NCI-H2029 treated with DMSO at 0.1 percent for 48 hours (cell line): ENCODE measurements around the gene FBXO8.
"Not testable (repeated sequence)": the region's sequence is repeated elsewhere in the genome, so short reads cannot be mapped to it uniquely, and the experiment has no call there.

Experiments used
- DNase-seq: peaks from one replicate; lab custom pipeline; 2025; lab: John Stamatoyannopoulos, UW

FBXO8 gene

DNA sequence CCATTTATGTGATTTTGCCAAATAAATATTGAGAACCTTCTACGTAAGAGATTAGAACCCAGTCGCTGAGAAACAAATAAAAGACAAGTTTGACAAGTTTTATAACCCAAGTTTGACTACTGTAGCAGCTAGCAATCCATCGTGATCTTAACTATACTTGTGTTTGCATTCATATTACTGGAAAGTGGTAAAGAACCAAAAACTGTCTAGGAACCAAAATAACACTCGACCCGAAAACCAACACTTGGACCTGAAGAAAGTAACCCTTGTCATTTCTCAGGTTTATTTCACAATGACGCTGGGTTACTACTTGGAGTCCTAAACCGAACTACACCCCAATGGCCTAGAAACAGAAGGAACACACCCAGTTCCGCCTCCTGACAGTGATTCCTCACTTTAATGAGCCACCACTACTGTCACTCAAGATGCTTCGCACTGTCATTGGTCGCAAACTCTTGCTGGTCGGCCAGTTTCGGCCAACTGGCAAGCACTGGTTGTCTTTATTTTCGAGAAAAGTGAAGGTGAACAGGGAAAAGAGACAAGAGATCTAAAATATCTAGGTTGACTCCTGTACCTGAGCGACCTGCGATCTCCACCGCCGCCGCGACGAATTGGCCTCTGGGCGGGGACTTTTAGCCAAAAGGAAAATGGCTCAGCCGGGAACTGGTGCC lies 496 bp downstream of the FBXO8 start:
- peak; percentile 87 for DNase-seq

DNA sequence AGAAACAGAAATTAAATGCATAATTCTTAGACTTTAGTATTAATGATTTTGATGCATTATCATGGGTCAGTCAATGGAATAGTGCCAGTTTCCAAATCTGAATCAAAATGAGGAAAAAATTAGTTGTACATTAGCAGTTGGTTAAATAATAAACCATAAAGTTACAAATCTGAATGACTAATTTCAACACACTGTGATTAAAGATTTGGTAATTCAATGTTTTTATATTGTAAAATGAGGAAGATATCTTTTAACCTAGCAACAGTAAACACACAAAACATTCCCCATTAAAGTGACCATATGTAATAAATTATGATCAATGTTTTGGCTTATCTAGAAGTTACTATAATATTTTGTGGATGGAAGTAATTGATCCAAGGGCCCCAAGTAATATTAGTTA lies 1.6 kb downstream of the FBXO8 start:
- DNase-seq: no peak

DNA sequence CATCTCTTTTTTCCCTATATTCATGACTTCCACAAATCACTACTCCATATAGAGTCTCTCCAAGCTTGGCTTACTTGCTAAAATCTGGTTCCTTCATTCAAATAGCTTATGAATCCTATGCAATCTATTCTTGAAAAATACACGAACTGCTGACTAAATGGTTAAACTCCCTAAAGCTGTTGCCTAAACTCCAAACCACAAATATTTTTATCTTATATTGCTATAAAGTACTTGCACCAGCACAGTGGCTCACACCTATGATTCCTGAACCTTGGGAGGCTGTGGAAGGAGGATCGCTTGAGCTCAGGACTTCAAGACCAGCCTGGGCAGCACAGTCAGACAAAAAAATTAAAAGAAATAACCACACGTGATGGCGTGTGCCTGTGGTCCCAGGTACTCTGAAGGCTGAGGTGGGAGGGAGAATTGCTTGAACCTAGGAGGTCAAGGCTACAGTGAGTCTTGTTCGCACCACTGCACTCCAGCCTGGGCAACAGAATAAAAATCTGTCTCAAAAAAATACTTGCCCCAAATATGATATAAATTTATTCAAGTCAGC lies 2.2 kb downstream of the FBXO8 start:
- DNase-seq: no peak

DNA sequence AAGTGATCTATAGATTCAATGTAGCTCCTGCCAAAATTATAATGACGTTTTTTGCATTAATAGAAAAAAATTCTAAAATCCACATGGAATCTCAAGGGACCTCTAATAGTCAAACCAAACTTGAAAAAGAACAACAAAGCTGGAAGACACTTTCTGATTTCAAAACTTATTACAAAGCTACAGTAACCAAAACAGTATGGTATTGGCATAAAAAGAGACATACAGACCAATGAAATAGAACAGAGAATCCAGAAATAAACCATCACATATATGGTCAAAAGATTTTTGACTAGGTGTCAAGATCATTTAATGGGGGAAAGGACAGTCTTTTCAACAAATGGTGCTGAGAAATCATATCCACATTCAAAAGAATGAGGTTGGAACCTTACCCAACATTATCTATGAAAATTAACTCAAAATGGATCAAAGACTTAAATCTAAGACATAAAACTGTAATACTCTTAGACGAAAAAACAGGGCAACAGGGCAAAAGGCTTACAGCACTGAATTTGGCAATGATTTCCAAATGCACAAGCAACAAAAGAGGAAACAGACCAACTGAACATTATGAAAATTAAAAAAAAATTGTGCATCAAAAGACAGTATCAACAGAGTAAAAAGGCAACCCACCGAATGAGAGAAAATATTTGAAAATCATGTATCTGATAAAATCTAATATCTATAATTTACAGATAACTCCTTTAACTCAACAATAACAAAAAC lies 3.9 kb downstream of the FBXO8 start:
- no peak for DNase-seq

DNA sequence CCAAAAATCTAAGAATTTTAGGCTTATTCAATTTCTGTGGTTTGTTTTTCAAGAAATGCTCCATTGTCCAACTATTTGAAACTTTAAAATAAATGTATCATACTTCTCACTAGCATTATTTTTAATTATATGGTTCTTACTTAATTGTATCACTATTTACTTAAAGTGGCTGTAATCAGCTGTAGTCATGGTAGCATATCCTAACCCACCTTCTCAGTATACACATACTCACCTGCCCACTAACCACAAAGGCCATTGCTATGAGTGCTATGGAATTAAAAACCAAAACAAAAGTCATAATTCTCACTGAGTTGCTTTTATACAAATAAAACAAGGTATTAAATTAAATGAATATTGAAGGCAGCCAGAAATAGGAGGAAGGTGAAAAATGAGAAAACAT lies 5.0 kb downstream of the FBXO8 start:
- no peak for DNase-seq

DNA sequence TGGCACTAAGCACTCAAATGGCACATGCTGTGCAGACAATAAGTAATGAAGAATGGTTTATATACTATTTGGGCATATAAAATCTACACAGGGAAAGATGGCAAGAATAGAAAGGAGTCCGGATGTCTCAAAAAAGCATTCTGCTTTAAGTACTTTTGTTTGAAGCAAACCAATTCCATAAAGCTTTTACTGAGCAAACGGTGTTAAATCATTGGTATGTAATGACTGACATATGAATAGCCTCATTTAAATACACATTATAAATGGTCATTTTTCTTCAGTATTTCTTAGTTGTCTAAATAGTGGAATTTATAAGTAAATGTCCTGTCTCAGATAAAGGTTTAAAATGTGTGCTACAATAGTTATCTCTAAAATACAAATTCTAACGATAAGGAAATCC lies 6.0 kb downstream of the FBXO8 start:
- DNase-seq: no peak

DNA sequence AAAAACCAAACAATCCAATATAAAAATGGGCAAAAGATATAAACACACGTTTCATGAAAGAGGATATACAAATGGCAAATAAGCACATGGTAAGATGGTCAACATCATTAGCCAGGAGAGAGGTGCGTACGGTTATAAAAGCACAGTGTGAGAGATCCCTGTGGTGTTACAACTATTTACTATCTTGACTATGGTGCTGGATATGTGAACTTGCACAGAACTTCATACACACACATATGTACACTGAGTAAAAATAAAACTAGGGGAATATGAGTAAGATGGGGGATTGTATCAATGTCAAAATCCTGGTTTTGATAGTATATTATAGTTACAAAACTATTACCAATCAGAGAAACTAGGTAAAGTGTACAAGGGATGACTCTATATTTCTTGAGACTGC lies 8.4 kb downstream of the FBXO8 start:
- no peak for DNase-seq

DNA sequence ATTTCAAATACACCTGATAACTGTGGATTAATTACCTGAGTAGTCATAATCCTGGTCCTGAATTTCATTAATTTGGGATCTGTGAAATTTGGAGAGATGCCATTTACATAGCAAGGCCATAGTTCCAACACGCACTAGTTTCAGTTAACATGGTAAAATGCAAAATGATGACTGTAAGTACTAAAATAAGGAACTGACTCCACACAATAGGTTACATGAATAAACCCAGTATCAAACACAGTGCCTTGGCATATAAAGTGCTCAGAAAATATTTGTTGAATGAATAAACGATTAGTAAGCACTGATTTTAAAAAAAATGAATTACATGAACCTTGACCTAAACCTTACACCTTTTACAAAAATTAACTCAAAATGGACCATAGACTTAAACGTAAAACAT lies 9.0 kb downstream of the FBXO8 start:
- no peak for DNase-seq

DNA sequence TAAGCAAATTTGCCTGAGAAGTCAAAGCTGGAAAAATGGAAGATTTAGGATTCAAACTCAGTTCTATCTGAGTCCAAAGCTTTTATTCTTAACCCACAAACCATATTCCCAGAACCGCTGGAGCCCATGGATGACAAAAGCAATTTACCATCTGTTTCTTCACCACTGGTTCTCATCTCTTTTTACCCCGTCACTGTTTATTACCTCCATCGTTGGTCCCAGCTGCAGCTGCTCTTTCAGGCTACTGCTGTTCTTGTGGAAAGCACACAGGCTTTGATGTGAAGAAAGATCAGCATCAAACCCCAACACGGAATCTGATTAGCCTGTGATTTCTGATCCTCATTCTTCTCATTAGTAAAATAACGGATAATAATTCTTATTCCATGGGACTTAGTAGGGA lies 9.5 kb downstream of the FBXO8 start:
- no peak for DNase-seq

DNA sequence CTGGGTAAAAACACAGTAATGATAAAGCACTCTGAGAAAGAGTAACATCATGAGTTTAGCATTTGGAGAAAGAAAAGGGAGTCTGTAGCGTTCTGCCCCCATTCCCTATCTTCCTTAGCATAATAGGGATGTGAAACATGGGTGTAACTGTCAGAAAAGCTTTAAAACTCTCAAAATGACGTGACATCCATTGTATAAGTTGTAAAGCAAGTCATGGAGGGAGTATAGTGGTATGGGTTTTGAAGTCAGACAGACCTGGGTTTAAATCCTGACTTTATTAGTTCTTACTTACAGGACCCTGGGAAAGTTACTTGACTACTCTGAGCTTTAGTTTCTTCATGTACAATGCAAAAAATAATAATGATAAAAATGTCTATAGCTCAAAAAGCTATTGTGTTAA lies 17.1 kb downstream of the FBXO8 start:
- no peak for DNase-seq

DNA sequence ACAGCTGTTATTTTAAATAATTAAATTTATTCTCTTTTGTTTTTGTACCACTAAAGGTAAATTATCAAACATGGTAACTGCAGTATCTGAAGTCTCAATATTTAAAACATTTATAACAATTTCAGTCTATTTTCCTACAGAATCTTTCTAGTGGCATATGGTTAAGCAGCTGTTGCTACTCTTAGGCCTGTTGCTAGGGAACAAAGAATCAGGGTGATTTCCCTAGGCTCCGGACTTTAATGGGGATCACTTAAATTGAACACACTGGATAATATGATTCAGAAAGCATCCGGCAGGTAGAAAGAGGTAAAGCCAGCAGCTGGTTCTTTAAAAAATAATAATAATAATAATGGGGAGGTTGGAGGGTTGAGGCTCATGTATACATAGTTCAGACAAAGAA lies 17.6 kb downstream of the FBXO8 start:
- DNase-seq: no peak

DNA sequence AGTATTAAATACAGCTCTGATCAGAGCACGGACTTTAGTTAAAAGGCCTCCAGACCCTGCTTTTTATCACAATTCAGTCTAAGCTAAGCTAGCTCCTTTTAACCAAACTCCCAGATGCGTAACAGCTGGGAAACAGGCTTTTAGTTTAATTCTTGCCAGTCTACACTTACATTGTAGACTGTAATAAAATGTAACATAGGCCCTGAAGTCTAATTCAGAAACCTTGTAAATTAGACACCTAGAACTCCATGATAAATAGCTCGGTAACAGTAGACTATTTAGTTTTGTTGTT lies 20.1 kb downstream of the FBXO8 start:
- DNase-seq: no peak

DNA sequence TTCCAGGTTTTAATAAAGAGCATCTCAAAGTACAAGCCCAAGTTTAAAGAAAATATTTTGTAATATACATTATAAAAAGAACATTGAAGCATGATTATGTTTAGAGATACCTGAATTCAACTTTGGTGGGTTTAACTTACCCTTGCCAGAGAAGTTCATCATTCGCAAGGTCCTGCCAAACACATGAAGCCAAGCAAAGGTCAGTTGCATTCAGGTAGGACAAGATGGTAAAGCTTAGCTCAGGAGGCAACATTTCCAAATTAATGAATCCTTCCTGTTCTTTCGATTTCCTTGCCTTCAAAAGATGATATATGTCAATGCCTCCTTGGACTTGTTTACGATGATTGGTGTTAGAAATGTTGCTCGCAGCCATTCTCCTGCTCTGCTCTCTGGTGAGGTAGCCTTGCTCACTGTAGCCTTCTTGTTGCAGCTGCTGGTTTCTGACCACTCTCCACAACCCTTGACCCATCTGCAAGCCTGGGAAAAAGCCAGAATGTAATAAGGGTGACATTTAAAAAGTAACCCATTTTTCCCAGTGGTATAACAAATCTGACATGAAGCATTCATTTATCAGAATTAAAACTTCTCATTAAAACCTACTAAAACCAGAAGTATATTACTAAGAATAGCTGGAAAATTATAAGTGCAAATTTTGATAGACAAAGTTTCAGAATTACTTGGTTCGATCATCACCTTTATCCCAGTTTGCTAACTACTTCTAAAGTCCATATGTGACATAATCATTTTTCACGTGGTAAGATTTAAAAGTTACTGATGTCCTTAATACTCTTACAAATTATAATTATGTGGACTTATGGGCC lies 20.6 kb downstream of the FBXO8 start:
- no peak for DNase-seq

DNA sequence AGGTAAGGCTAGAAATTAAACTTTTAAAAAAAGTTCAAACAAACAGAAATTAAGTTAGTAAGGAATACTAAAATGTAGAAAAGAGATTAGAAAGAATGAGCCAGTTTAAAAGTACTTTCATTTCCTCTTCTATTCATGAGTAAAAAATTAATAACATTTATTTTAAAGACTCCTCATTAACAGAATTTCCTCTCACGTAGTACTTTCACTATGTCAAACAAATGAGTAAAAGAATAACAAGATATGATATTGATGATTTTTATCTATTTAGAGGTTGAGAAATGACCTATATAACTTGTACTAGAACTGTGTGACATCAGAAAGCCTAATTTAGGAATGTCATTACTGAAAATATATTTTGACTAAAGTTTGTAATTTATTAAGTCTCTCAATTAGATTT lies 22.0 kb downstream of the FBXO8 start:
- not testable (repeated sequence) for DNase-seq

DNA sequence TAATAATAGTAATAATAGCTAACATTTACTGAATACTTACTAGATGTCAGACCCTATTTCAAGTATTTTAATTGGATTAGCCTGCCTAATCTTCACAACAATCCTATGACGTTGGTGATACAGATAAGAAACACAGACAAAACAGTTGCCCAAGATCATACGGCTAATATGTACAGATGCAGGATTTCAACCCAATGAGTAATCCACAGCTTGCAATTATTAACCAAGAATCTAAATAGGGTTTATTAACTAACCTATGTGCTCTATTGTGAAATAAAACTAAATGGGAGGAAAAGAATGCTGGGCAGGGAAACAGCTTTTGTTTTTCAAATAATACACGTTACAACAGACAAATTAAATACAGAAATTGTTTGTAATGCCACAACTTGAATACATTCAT lies 23.4 kb downstream of the FBXO8 start:
- no peak for DNase-seq

DNA sequence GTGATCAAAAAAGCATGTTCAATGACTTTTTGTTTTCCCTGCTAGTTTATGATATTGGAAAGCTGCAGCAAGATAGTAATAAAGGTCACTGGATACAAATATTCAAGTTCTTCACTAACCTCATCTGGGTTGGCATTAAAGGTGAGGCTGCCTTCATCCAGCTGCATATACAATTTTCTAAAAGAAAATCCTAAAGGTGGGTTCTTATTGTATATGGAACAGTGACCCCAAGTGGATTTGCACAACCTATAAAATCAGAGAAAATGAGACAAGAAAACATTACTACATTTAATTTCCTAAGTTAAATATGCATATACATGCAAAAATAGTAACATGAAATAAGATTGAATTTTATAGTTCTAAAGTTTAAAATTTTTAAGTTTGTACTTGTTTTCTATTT lies 23.9 kb downstream of the FBXO8 start:
- no peak for DNase-seq

DNA sequence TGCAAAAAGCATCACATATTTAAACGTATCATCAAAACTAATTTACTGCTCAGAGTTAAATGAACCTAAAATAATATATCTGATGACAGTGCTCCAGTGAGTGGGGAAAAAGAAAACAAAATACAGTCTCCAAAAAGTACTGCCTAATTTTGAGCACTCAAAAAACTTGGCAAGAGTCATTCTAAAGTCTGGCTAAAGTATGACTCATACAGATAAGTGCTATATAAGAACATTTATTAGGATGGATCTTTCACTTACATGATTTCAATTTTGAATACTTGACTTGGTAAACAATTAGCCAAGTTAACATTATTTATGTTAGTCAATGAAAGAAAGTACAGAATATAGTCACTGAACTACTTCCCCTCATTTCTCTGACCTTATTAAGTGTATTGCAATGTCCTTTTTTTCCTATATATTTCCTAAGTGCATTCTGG lies 27.2 kb downstream of the FBXO8 start:
- DNase-seq: no peak

DNA sequence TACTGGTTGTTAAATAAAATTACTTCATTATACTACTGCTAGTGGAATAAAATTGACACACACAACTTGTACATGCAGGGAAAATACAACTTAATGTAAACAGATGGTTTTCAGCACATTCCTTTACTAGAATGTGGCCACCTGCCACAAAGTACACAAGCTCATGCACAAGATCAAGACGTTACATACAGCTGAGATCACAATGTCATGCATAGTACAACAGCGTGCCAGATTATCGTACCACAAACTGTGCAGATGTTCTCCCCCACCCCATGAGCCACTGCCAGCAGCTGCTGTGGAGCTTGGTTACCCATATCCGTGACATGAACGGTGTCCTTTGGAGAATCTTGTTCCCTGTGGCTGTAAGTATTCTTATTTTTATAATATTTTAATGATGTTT lies 27.7 kb downstream of the FBXO8 start:
- no peak for DNase-seq

DNA sequence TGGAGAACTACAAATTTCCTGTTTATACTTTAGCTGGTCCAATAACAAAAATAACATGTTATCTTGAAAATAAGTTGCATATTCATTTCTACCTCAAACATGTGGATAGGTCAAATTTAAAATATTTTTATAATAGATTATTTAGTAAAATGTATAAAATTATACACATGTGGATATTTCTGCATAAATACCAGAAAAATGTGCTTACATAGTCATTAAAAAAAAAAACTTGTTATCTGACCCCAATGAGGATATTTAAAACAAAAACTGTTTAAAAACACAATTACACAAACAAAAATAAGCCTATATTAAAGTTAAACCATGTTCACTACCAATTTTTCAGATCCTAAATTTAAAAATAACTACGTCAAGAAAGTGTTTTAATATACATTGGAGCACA lies 28.1 kb downstream of the FBXO8 start:
- DNase-seq: no peak

DNA sequence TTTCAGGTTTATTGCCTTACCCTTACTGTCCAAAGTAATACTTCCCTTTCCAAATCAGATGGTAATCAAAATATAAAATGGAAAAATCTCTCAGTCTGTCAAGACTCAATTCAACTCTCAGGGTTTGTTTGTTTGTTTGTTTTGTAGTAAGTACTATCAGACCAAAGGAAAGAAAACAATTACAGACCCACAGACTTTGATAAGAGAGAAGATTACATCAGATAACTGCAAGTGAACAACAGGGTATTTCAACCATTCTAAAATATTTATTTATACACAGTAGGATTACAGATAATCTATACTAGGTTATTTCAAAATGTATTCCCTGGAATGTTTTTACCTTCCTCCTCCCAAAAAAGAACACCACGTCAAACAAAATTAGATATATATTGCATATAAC lies 28.9 kb downstream of the FBXO8 start:
- no peak for DNase-seq

DNA sequence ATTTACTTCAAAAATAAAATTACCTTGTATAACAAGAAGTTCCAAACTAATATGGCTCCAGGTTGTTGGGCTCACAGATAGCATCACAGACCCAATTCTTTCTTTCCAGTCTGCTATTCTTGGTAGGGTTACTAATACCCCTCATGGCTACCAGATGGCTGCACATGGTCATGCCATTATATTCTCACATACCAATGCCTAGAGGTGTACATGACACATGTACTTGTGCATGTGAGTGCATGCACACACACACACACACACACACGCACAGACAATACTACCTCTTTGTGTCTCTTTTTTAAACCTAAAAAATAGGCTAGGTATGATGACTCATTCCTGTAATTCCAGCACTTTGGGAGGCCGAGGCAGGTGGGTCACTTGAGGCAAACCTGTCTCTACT lies 31.1 kb downstream of the FBXO8 start:
- DNase-seq: no peak

DNA sequence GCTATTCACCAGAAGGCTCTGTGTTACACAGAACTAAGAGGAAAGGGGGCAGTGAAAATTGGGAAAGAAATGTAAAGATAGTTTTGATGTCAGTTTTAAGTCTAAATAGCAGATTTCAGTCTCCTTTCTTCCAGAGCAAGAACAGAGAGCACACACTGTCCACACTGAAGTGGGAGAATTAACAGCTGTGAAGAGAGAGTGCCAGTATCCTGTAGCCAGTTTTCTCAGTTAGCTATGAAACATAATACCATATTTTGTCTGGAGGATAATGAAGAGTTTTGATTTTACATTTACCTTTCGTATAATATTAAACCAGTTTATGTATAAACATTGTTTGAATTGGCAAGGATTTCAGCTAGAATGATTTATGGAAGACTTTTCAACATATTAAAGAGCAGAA lies 35.1 kb downstream of the FBXO8 start:
- DNase-seq: peak; percentile 18

DNA sequence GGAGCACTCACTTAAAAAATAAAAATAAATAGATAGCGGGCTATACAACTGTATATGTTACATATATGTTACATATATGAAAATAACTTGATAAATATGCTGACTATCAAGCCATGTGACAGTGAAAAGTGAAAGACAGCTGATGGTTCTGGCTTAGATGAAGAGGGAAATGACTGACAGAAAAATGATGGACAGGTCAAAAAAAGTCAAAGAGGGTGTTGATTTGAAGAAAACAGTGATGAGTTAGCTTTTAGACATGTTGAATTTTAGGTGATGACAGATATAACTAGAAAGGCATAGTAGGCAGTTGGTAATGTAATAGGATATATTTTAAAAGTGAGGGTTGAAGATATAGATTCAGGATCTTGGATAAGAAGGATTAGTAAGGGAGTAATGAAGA lies 37.8 kb downstream of the FBXO8 start:
- DNase-seq: no peak
